ENCODE results near the gene HDAC5.
"Not testable (repeated sequence)": the region's sequence is repeated elsewhere in the genome, so short reads cannot be mapped to it uniquely, and the experiment has no call there.

HDAC5 gene

DNA sequence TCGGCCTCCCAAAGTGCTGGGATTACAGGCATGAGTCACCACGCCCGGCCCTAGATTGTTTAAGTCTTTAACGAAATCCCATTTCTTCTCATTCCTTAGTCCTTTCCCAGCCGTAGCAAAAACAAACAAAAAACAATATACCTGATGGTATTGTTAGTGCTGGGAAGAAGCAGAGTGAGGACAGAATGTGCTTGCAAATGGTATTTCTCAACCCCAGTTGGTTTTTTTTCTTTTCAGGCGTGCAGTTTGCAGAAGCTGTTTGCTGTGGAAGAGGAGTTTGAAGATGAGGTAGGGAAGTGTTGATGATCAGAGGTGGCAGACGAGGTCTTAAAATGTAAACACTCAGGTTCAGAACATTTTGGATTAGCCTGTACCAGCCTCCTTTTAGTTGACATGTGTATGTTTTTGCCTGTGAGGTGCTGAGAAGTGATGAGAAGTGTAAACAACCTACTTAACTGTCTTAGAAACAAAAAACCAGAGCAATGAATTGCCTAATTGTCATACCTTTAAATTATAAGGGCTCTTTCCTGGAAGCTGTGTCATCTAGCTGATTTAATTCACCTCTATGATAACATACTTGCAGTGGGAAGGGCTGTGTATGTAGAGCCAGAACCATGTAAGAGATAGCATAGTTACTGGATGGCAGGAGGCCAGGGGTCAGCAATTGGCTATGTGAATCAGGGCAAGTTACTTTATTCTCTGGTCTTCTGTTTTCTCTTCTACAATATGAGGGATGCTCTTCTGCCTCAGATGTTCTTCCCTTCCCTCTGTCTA is 21.7 kb upstream of the HDAC5 start:
- TF ChIP-seq, protein P1, sequence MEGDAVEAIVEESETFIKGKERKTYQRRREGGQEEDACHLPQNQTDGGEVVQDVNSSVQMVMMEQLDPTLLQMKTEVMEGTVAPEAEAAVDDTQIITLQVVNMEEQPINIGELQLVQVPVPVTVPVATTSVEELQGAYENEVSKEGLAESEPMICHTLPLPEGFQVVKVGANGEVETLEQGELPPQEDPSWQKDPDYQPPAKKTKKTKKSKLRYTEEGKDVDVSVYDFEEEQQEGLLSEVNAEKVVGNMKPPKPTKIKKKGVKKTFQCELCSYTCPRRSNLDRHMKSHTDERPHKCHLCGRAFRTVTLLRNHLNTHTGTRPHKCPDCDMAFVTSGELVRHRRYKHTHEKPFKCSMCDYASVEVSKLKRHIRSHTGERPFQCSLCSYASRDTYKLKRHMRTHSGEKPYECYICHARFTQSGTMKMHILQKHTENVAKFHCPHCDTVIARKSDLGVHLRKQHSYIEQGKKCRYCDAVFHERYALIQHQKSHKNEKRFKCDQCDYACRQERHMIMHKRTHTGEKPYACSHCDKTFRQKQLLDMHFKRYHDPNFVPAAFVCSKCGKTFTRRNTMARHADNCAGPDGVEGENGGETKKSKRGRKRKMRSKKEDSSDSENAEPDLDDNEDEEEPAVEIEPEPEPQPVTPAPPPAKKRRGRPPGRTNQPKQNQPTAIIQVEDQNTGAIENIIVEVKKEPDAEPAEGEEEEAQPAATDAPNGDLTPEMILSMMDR (IDR thresholded peaks at IDR 0.05; ENCODE audit: extremely low read depth, missing control alignments) = no peak
- no peak for DNase-seq (ENCODE audit: low spot score)

- not testable (repeated sequence) for DNase-seq (ENCODE audit: low spot score)
These were observed 20.5 kb upstream of the HDAC5 start for GRCh38 chr17:44143921-44144320.

DNA sequence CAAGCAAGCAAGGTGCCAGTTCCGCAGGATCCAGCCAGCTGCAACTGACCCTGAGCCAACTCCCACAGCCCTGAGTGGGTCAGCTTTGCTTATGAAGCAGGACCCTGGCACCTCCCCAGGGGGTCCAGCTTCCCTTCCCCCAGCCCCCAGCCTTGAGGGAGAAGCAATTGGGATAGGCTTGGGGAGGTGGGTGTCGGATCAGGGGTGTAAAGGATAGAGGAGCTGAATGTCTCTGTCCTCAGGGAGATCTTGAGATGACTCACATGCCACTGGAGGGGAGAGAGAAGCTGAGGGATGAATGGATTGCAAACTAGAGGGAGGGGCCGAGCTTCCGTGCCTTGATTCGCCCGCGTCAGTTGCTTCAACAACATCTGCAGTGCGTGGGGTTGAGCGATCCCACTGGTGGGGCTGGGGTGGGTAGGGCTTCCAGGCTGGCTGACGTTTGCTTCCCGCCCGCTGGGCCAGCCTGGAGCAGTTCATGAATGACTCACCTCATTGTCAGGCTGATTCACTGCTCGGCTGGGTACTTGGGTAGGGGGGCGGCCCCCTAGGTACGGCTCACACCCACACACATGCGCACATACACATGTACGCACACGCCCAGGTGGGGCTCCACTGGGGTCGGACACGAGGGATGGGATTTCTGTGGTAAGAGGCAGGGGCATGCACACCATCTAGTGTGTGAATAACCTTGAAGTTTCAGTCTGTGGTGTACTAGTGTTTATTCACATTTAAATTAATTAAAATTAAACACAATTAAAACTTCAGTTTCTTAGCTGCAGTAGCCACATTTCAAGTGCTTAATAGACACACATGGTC is 14.7 kb upstream of the HDAC5 start:
- TF ChIP-seq, protein P1 (IDR thresholded peaks at IDR 0.05; ENCODE audit: extremely low read depth, missing control alignments) = no peak
- no peak for DNase-seq (ENCODE audit: low spot score)

GRCh38 chr17:44134752-44135568 is 11.5 kb upstream of the HDAC5 start:
- no peak for DNase-seq (ENCODE audit: low spot score)
- TF ChIP-seq, protein P1 (IDR thresholded peaks at IDR 0.05; ENCODE audit: extremely low read depth, missing control alignments) = no peak

DNA sequence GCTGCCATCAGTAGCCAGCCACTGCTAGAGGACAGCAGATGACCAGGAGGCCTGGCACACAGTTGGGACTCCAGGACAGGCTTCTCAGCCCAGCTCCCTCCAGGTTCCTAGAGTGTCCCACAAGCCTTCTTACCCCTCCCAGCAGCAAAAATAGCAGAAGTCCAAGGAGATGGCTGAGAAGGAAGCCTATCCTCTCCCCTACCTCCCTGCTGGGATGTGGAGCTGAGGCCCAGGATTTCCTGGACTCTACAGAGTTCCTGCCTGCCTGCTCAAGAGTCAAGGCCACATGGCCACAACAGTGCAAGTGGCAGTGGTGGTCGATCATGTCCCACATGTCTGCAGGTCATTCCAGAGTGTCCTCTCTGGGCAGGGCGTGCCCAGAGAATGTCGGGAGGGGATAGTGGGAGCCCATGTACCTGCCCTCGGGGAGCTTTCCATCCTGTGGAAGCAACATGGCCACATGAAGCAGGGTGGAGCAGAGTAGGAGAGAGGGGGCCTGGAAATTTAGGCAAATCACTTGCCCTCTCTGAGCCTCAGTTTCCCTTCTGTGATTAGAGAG is 10.6 kb upstream of the HDAC5 start:
- TF ChIP-seq, protein P1 (IDR thresholded peaks at IDR 0.05; ENCODE audit: extremely low read depth, missing control alignments) = no peak
- DNase-seq (ENCODE audit: low spot score) = no peak

GRCh38 chr17:44132275-44132821 is 8.9 kb upstream of the HDAC5 start:
- TF ChIP-seq, protein P1 (IDR thresholded peaks at IDR 0.05; ENCODE audit: extremely low read depth, missing control alignments) = no peak
- no peak for DNase-seq (ENCODE audit: low spot score)

GRCh38 chr17:44131372-44131771 is 7.9 kb upstream of the HDAC5 start:
- DNase-seq (ENCODE audit: low spot score) = not testable (repeated sequence)
